A673 (cell line): ENCODE results near the gene APOBEC4. TPM values are rescaled to one million over a fixed set of nuclear protein-coding genes. Genes with fewer than 3 reads are reported as not detected.

Experiments used
- BruUV-seq: library from RNA; stranded (reverse); fragments of 400-500 nt; replicated peaks from 2 replicates; lab custom pipeline; 2021; lab: Mats Ljungman, UMichigan
- CTCF ChIA-PET: fragments of 300-600 bp; sonication (Branson Sonifier 250); formaldehyde crosslinking; loops from one replicate; lab custom pipeline; 2022; ENCODE audit warnings: antibody characterized with exemption; lab: Charles Lee
- POLR2A ChIA-PET: fragments of 300-600 bp; sonication (Branson Sonifier 250); formaldehyde crosslinking; loops from one replicate; lab custom pipeline; 2022; ENCODE audit warnings: antibody characterized with exemption; ENCODE audit not compliant: low non-redundant PET; lab: Charles Lee
- DNase-seq: peaks from one replicate; pipeline ENCODE4 v3.0.0-alpha.2; 2015; ENCODE audit warnings: low spot score
- H3K27ac ChIP-seq: fragments of 200-600 bp; sonication (generic); 2 replicates; pipeline ENCODE4 v1.5.1; 2016; ENCODE audit warnings: mixed run types, low read depth, mild to moderate bottlenecking, mixed read lengths, antibody characterized with exemption, low read length; ENCODE audit not compliant: poor library complexity, severe bottlenecking
- H3K27me3 ChIP-seq: fragments of 200-600 bp; sonication (generic); replicated peaks from 2 replicates; pipeline ENCODE4 v1.6.1; 2017; ENCODE audit warnings: mixed run types, low read depth, mild to moderate bottlenecking, mixed read lengths, antibody characterized with exemption, low read length; ENCODE audit not compliant: insufficient read depth, poor library complexity
- H3K36me3 ChIP-seq: fragments of 200-600 bp; sonication (generic); 2 replicates; pipeline ENCODE4 v1.6.1; 2016; ENCODE audit warnings: mixed run types, mild to moderate bottlenecking, mixed read lengths, antibody characterized with exemption, low read length; ENCODE audit not compliant: insufficient read depth, poor library complexity, severe bottlenecking
- H3K4me1 ChIP-seq: fragments of 200-600 bp; sonication (generic); 2 replicates; pipeline ENCODE4 v1.6.1; 2017; ENCODE audit warnings: mixed run types, mild to moderate bottlenecking, mixed read lengths, antibody characterized with exemption, low read length; ENCODE audit not compliant: insufficient read depth, poor library complexity, severe bottlenecking
- H3K4me3 ChIP-seq: fragments of 200-600 bp; sonication (generic); 2 replicates; pipeline ENCODE4 v1.5.1; 2016; ENCODE audit warnings: low read depth, mixed run types, mild to moderate bottlenecking, mixed read lengths, low read length; ENCODE audit not compliant: poor library complexity, severe bottlenecking
- H3K9me3 ChIP-seq: fragments of 200-600 bp; sonication (generic); 2 replicates; pipeline ENCODE4 v1.6.1; 2016; ENCODE audit warnings: mixed run types, low read depth, mild to moderate bottlenecking, mixed read lengths, antibody characterized with exemption, low read length; ENCODE audit not compliant: poor library complexity, severe bottlenecking
- CTCF ChIP-seq: fragments of 300-800, 200-600 bp; sonication (generic); conservative IDR thresholded peaks from 2 replicates; pipeline ENCODE4 v1.5.1; 2017; ENCODE audit warnings: low read depth, mild to moderate bottlenecking, antibody characterized with exemption, low read length, moderate library complexity, mixed read lengths
- EZH2 ChIP-seq: fragments of 200-600 bp; sonication (generic); IDR thresholded peaks from 2 replicates; pipeline ENCODE4 v1.6.1; 2017; ENCODE audit warnings: borderline replicate concordance, low read depth, mild to moderate bottlenecking, mixed read lengths, antibody characterized with exemption, low read length; ENCODE audit not compliant: poor library complexity, severe bottlenecking
- intact Hi-C: fragments of 100-400 bp; cut with micrococcal nuclease; formaldehyde crosslinking; loops from one replicate; pipeline ENCODE4 v1.10.0; 2022; ENCODE audit not compliant: unreplicated experiment
- total RNA-seq: library from RNA; stranded (reverse); gene quantifications from 2 replicates; pipeline ENCODE4 v1.2.3, GENCODE V29; 2021

The APOBEC4 gene
- total RNA-seq, 1 experiment from 2014 or later = not detected

- Histone ChIP-seq H3K4me3 (no peak overlapping the region), H3K36me3 (no peaks in the 10 kb centered on the region), H3K9me3 (no peaks in the 10 kb centered on the region), H3K27ac (no peak overlapping the region), H3K27me3 (no peaks in the 10 kb centered on the region), H3K4me1 (peaks cover 13% of the 10 kb centered on the region)
- intact Hi-C loops = no loop called here
- no TSS peak for BruUV-seq
- POLR2A ChIA-PET = no interaction called here
- no peak for DNase-seq
- CTCF ChIA-PET = no interaction called here
- TF ChIP-seq CTCF = no peak
- no peak for TF ChIP-seq EZH2
Observed at GRCh38 chr1:183689762-183690204, 36.7 kb upstream of the APOBEC4 start.

DNA sequence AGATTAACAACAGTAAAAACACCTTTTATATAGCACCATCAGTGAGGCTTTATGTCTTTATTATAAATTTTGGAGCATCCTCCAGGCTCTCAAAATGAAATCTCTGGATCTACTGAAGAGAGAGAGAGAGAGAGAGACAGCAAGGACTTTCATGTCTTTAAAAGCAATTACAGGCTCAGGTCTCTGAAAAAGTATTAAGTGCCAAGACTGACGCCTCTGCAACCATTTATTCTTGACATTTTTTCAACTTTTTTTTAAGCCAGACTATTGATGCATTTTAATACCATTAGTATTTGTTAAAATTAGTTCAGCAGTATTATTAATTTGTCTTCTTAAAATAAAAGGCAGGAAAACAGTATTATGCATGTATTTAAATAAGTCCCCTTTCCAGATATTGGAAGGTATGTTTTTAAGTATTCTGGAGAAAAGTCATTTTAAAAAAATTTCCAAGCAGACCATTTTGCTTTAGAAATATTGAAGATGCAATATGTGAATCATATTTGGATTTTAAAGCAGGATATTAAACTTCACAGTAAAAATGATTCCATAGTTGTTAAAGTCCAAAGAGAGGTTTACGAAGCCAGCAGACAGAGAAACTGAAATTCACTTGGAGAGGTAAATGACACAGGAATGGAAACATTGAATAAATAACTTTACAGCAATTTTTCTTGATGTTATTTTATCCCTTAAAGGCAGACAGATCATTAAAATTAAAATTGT is 35.4 kb upstream of the APOBEC4 start:
- POLR2A ChIA-PET = no interaction called here
- H3K9me3 ChIP-seq = no peaks in the 10 kb centered on the region
- CTCF ChIA-PET = no interaction called here
- TF ChIP-seq CTCF (no peak), EZH2 (no peak)
- no peak for DNase-seq
- no peaks in the 10 kb centered on the region for H3K36me3 ChIP-seq
- no peak overlapping the region for H3K27ac ChIP-seq
- peaks cover 13% of the 10 kb centered on the region for H3K4me1 ChIP-seq
- H3K4me3 ChIP-seq = no peak overlapping the region
- BruUV-seq = no TSS peak
- no peaks in the 10 kb centered on the region for H3K27me3 ChIP-seq
- intact Hi-C loops = no loop called here

DNA sequence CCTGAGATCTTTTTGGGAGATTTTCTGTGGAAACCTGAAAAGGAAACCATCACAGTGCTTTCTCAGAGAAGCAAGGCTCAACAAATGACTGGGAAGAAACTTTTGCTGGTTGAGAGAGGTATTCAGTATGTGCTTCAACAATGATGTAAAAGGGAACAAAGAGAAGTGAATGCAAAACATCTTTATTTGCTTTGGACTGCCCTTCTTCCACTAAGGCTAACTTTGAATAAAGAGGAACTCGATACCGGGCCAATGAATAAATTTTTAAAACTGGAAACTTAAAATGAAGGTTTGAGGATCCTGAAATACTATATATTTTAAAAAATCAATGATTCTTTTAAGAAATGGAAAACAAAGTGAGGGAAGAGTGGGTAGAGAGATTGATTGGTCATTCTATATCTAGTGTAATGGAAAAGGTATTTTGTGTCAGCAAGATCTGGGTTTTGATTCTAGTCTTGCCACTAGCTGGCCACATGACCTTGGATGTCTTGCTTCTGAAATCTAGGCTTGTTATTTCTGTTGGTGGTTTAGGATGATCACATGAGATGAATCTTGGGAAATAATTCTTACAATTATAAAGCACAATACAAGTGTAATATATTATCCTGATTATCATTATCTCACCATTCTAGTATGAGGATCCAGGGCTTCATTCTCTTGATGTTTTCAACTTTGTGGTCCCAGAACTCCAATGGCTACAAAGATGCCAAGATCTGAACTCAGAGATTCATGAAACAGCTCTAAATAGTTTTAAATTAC is 34.6 kb upstream of the APOBEC4 start:
- ChIA-PET CTCF (no interaction called here), POLR2A (no interaction called here)
- H3K27me3 ChIP-seq = no peaks in the 10 kb centered on the region
- intact Hi-C loops = no loop called here
- no TSS peak for BruUV-seq
- H3K4me1 ChIP-seq = peaks cover 13% of the 10 kb centered on the region
- TF ChIP-seq EZH2 (no peak), CTCF (no peak)
- H3K9me3 ChIP-seq = no peaks in the 10 kb centered on the region
- H3K36me3 ChIP-seq = no peaks in the 10 kb centered on the region
- H3K4me3 ChIP-seq = no peak overlapping the region
- no peak for DNase-seq
- H3K27ac ChIP-seq = no peak overlapping the region
